ENCODE results near the gene DDX43. TPM values are rescaled to one million over a fixed set of nuclear protein-coding genes. Genes with fewer than 3 reads are reported as not detected.

Gene DDX43
- total RNA-seq, 1 donor from 2014 or later, result 0.52 TPM

DNA sequence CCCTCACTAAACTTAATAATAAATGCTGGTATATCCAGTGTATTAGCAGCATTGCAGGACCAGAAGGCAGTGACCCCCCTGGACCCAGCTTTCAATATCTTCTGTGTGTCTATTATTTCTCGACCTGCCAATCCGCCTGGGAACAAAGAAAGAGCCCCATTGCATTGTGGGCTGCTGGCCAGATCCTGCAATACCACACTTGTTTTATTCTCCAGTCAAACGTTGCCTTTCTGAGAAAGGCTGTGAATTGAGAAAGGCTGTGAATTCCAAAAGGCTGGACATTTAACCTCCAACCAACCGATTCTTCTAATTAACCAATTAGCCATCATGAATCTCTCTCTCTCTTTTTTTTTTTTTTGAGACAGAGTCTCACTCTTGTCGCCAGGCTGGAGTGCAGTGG is 65.4 kb downstream of the DDX43 start:
- no peak for DNase-seq

DNA sequence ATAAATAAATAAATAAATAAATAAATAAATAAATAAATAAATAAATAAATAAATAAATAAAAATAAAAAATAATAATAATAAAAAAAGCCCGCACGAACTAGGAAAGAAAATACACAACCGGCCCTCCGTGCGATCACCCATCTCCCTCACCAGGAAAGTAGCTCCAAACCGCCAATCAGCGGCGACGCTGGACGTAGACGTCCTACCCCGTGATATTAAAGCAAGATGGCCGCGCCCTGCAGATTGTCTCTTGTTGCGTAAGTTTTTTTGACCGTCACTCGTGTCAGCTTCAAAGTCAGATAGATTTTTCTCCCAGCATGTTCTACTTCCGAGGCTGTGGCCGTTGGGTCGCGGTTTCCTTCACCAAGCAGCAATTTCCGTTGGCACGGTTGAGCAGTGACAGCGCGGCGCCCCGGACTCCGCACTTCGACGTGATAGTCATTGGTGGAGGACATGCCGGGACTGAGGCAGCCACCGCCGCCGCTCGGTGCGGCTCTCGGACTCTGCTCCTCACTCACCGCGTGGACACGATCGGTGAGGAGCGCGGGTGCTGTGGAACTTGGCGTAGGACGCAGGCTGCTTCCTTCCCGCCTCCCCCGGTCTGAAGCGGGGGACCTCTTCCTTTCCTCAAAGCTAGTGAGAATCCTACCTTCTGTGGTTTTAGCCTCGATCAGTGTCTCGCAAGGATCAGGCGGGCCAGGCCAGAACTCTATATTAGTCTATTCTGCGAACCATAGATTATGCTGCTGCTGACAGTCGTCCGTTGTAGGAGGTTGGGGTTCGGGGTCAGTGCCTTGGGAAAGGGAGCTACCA is 67.1 kb downstream of the DDX43 start, which contains the start of gene MTO1:
Gene MTO1 (plus strand): TSS at position 201 of the 814 bp plus-strand sequence. CDS start 118 bp downstream, at position 319.
- ATAC-seq, result peak; percentile 98
- DNase-seq, result peak; percentile 93
- intact Hi-C loops (cut with micrococcal nuclease), result no loop called here

More for the DNA sequence above, 65.4 kb downstream of the DDX43 start:
- intact Hi-C loops (cut with micrococcal nuclease), result no loop called here
- no peak for ATAC-seq

Other genes starting within 250 kb of the DDX43 start
- gene KHDC1L, start 169.3 kb upstream of the DDX43 start, total RNA-seq, result not detected
- 0.79 TPM for gene KHDC1, start 131.6 kb upstream of the DDX43 start, total RNA-seq
- not detected for gene DPPA5, start 40.6 kb upstream of the DDX43 start, total RNA-seq
- gene KHDC3L, start 32.2 kb upstream of the DDX43 start, total RNA-seq, result not detected
- gene OOEP, start 24.9 kb upstream of the DDX43 start, total RNA-seq, result 0.45 TPM
- gene CGAS, start 57.5 kb downstream of the DDX43 start, total RNA-seq, result 1.0 TPM
- gene MTO1, start 66.9 kb downstream of the DDX43 start, total RNA-seq, result 28.9 TPM
- 1,360 TPM for gene EEF1A1, start 126.2 kb downstream of the DDX43 start, total RNA-seq

Data from left ventricle myocardium superior (tissue), 1 donor.